B cell (primary cell): ENCODE data around the gene PRTG. TPM values are rescaled to one million over a fixed set of nuclear protein-coding genes. Genes with fewer than 3 reads are reported as not detected.

ENCODE experiments used
- ATAC-seq: fragments of 200-7000 bp; cut with Tn5 transposase; one replicate; pipeline ENCODE4 v1.10.0; 2021; ENCODE audit warnings: low read depth, mild to moderate bottlenecking, moderate number of reproducible peaks, moderate library complexity
- CTCF ChIA-PET: fragments of 350-600 bp; sonication (Branson Sonifier 250); formaldehyde crosslinking; loops from one replicate; lab custom pipeline; 2021; ENCODE audit warnings: antibody characterized with exemption, inconsistent platforms; lab: Charles Lee
- POLR2A ChIA-PET: fragments of 350-600 bp; sonication (Branson Sonifier 250); formaldehyde crosslinking; loops from one replicate; lab custom pipeline; 2021; ENCODE audit warnings: antibody characterized with exemption; lab: Charles Lee
- DNase-seq: peaks from one replicate; pipeline ENCODE4 v3.0.0; 2013
- H2AFZ ChIP-seq: 2 replicates; pipeline ENCODE4 v1.6.1; 2012; ENCODE audit warnings: mild to moderate bottlenecking, low read depth, low read length; ENCODE audit not compliant: insufficient read depth, poor library complexity, severe bottlenecking
- H3K27ac ChIP-seq, 2 donors: 1 replicate in 1 of 2; 2 replicates in 1 of 2; pipeline ENCODE4 v1.5.1; 2012 to 2013; ENCODE audit warnings: low read length in 2 of 2, mild to moderate bottlenecking in 2 of 2, moderate library complexity in 1 of 2
- H3K27me3 ChIP-seq, 4 experiments: fragments of 200-600 bp in 1 of 4; sonication (generic) in 1 of 4; replicated peaks in 1 of 4; 1 replicate in 2 of 4; 2 replicates in 2 of 4; pipeline versions ENCODE4 v1.6.1 to v1.7.0; 2013 to 2016; ENCODE audit warnings: low read length in 3 of 4, mild to moderate bottlenecking in 2 of 4, mixed read lengths in 1 of 4, moderate library complexity in 1 of 4; ENCODE audit not compliant: insufficient read depth in 4 of 4, control insufficient read depth in 3 of 4; ENCODE audit errors: control extremely low read depth in 1 of 4
- H3K36me3 ChIP-seq, 2 experiments: replicated peaks in 1 of 2; 1 replicate in 1 of 2; 2 replicates in 1 of 2; pipeline versions ENCODE4 v1.6.1 to v1.7.1; 2013; ENCODE audit warnings: low read length in 1 of 2; ENCODE audit not compliant: insufficient read depth in 2 of 2, control insufficient read depth in 1 of 2; ENCODE audit errors: control extremely low read depth in 1 of 2, extremely low read depth in 1 of 2
- H3K4me1 ChIP-seq, 2 donors: fragments of 200-600 bp in 1 of 2; sonication (generic) in 1 of 2; 1 replicate in 1 of 2; 2 replicates in 1 of 2; pipeline versions ENCODE4 v1.5.1 to v1.6.1; 2013 to 2017; ENCODE audit warnings: low read length in 2 of 2; ENCODE audit not compliant: control insufficient read depth in 2 of 2, insufficient read depth in 2 of 2
- H3K4me2 ChIP-seq: replicated peaks from 2 replicates; pipeline ENCODE3; 2012; ENCODE audit warnings: mild to moderate bottlenecking, low read depth, low read length; ENCODE audit not compliant: poor library complexity, severe bottlenecking
- H3K4me3 ChIP-seq, 5 experiments: fragments of 200-600 bp in 1 of 5; sonication (generic) in 1 of 5; 1 replicate in 3 of 5; 2 replicates in 2 of 5; pipeline versions ENCODE4 v1.5.1 to v1.7.0; 2011 to 2016; ENCODE audit warnings: low read length in 4 of 5, mild to moderate bottlenecking in 4 of 5, low read depth in 2 of 5, control low read depth in 1 of 5, moderate library complexity in 1 of 5; ENCODE audit not compliant: insufficient read depth in 1 of 5; ENCODE audit errors: control extremely low read depth in 1 of 5, extremely low read depth in 1 of 5
- H3K79me2 ChIP-seq: fragments of 200-600 bp; sonication (generic); one replicate; pipeline ENCODE4 v1.6.0; 2016; ENCODE audit warnings: low read length; ENCODE audit not compliant: control insufficient read depth, insufficient read depth
- H3K9ac ChIP-seq: fragments of 200-600 bp; sonication (generic); 2 replicates; pipeline ENCODE4 v1.6.1; 2017; ENCODE audit warnings: mild to moderate bottlenecking, low read length, moderate library complexity
- H3K9me3 ChIP-seq, 3 donors: one replicate each; pipeline versions ENCODE4 v1.6.1 to v1.7.1; 2013; ENCODE audit warnings: low read length in 2 of 3; ENCODE audit not compliant: control insufficient read depth in 2 of 3, insufficient read depth in 1 of 3; ENCODE audit errors: control extremely low read depth in 1 of 3
- H4K20me1 ChIP-seq: 2 replicates; pipeline ENCODE4 v1.6.0; 2012; ENCODE audit warnings: mild to moderate bottlenecking, low read length; ENCODE audit not compliant: insufficient read depth, control insufficient read depth, poor library complexity, severe bottlenecking
- H3K27ac Mint-ChIP-seq: one replicate; pipeline ENCODE4 v1.8.0; 2021; ENCODE audit warnings: mixed read lengths
- H3K27me3 Mint-ChIP-seq: one replicate; pipeline ENCODE4 v1.8.0; 2021; ENCODE audit warnings: mixed read lengths
- H3K4me1 Mint-ChIP-seq: one replicate; pipeline ENCODE4 v1.8.0; 2021; ENCODE audit warnings: mixed read lengths
- H3K4me3 Mint-ChIP-seq: one replicate; pipeline ENCODE4 v1.8.0; 2021; ENCODE audit warnings: mixed read lengths
- H3K9me3 Mint-ChIP-seq: one replicate; pipeline ENCODE4 v1.8.0; 2022; ENCODE audit warnings: mixed read lengths; ENCODE audit not compliant: insufficient read depth
- CTCF ChIP-seq: fragments of 200-600 bp; IDR thresholded peaks from one replicate; pipeline ENCODE4 v1.8.0; 2022; ENCODE audit warnings: antibody characterized with exemption, mild to moderate bottlenecking
- EZH2 ChIP-seq: IDR thresholded peaks from 2 replicates; pipeline ENCODE4 v1.6.1; 2012; ENCODE audit warnings: borderline replicate concordance, low read depth, mild to moderate bottlenecking, moderate library complexity, low read length; ENCODE audit not compliant: insufficient read depth, poor library complexity, severe bottlenecking
- WGBS: methylation state at CpG from one replicate; pipeline ENCODE4 v1.1.5; 2013; ENCODE audit warnings: missing lambda C conversion rate; ENCODE audit not compliant: insufficient coverage; 5-methylcytosine and 5-hydroxymethylcytosine counted together
- intact Hi-C: fragments of 100-400 bp; cut with micrococcal nuclease; formaldehyde crosslinking; loops from one replicate; pipeline ENCODE4 v1.10.0; 2022
- polyA plus RNA-seq: library from polyadenylated mRNA; depleted of rRNA; stranded (reverse); fragments of >200 nt; gene quantifications from 2 replicates; pipeline ENCODE4 v1.2.3, GENCODE V29; 2012
- total RNA-seq, 2 donors: library from RNA; stranded (reverse); fragments of 120-200 nt in 1 of 2; gene quantifications; 1 replicate in 1 of 2; 2 replicates in 1 of 2; pipeline versions ENCODE4 v1.2.3 to v1.2.4, GENCODE V29; 2013 to 2022

Gene PRTG
- total and polyA plus RNA-seq, 2 donors (not counting 1 experiment from before 2014, with no cell fraction given) = not detected

GRCh38 chr15:55638764-55639163 is 104.2 kb downstream of the PRTG start:
- no peak overlapping the region for H3K9ac ChIP-seq
- Mint-ChIP-seq H3K9me3 (no peaks in the 10 kb centered on the region), H3K4me3 (no peak overlapping the region), H3K27me3 (peaks cover 3% of the 10 kb centered on the region), H3K27ac (no peak overlapping the region), H3K4me1 (no peaks in the 10 kb centered on the region)
- WGBS = no CpG with 5 or more reads among the region's 1 CpG
- H3K4me2 ChIP-seq = no peak overlapping the region
- H3K9me3 ChIP-seq = no peaks in the 10 kb centered on the region
- H3K4me3 ChIP-seq = no peak overlapping the region
- H2AFZ ChIP-seq = no peak overlapping the region
- no peaks in the 10 kb centered on the region for H3K79me2 ChIP-seq
- no peaks in the 10 kb centered on the region for H3K27me3 ChIP-seq
- no peak overlapping the region for H3K27ac ChIP-seq
- ChIA-PET CTCF (interaction anchor here (0.7 to 1.6 kb wide), 3 partner anchors 8 to 70 kb away, joined by 3 read pairs; no protein-coding TSS in a partner anchor), POLR2A (no interaction called here)
- intact Hi-C loops = no loop called here
- H4K20me1 ChIP-seq = no peaks in the 10 kb centered on the region
- no peaks in the 10 kb centered on the region for H3K36me3 ChIP-seq
- ATAC-seq (no peak), DNase-seq (no peak)
- no peaks in the 10 kb centered on the region for H3K4me1 ChIP-seq
- no peak for TF ChIP-seq CTCF
- no peak for TF ChIP-seq EZH2

GRCh38 chr15:55637086-55637485 is 105.9 kb downstream of the PRTG start:
- CTCF ChIA-PET = no interaction called here

More at GRCh38 chr15:55637086-55637485, 105.9 kb downstream of the PRTG start:
- Histone ChIP-seq H4K20me1 (no peaks in the 10 kb centered on the region), H3K36me3 (no peaks in the 10 kb centered on the region), H3K4me2 (no peak overlapping the region), H3K9me3 (no peaks in the 10 kb centered on the region), H3K79me2 (no peaks in the 10 kb centered on the region), H3K4me3 (no peak overlapping the region), H3K9ac (no peak overlapping the region), H3K4me1 (no peaks in the 10 kb centered on the region), H3K27me3 (peaks cover 0 to 2% (median 0%) of the 10 kb centered on the region in 4 experiments), H3K27ac (no peak overlapping the region), H2AFZ (no peak overlapping the region)
- Mint-ChIP-seq H3K9me3 (no peaks in the 10 kb centered on the region), H3K27ac (no peak overlapping the region), H3K4me1 (no peaks in the 10 kb centered on the region), H3K27me3 (peaks cover 9% of the 10 kb centered on the region), H3K4me3 (no peak overlapping the region)
- no peak for DNase-seq
- POLR2A ChIA-PET = no interaction called here
- ATAC-seq = no peak
- intact Hi-C loops = no loop called here
- TF ChIP-seq EZH2 (no peak), CTCF (no peak)
- no CpG with 5 or more reads among the region's 3 CpGs for WGBS
